PC-3 (cell line): ENCODE results near the gene CASP8AP2. TPM values are rescaled to one million over a fixed set of nuclear protein-coding genes. Genes with fewer than 3 reads are reported as not detected.

Experiments used
- ATAC-seq: fragments of 200-7000 bp; cut with Tn5 transposase; 2 replicates; pipeline ENCODE4 v1.9.1; 2020; ENCODE audit warnings: mild to moderate bottlenecking, moderate library complexity
- BruUV-seq: library from RNA; stranded (reverse); fragments of 400-500 nt; replicated peaks from 2 replicates; lab custom pipeline; 2021; lab: Mats Ljungman, UMichigan
- CTCF ChIA-PET: fragments of 300-600 bp; sonication (Branson Sonifier 250); formaldehyde crosslinking; loops from one replicate; lab custom pipeline; 2022; ENCODE audit warnings: antibody characterized with exemption; lab: Charles Lee
- POLR2A ChIA-PET: fragments of 300-600 bp; sonication (Branson Sonifier 250); formaldehyde crosslinking; loops from one replicate; lab custom pipeline; 2022; ENCODE audit warnings: antibody characterized with exemption; ENCODE audit not compliant: unreplicated experiment; lab: Charles Lee
- DNase-seq: peaks from one replicate; pipeline ENCODE4 v3.0.0-alpha.2; 2015
- H2AFZ ChIP-seq: fragments of 300-600 bp; sonication (generic); 2 replicates; pipeline ENCODE4 v1.6.0; 2016; ENCODE audit warnings: antibody characterized with exemption, low read length
- H3F3A ChIP-seq: fragments of 300-600 bp; sonication (generic); one replicate; pipeline ENCODE4 v1.6.0; 2017; ENCODE audit warnings: antibody characterized with exemption, low read length, control low read depth, mild to moderate bottlenecking; ENCODE audit not compliant: unreplicated experiment
- H3K27ac ChIP-seq: fragments of 300-600 bp; sonication (generic); 2 replicates; pipeline ENCODE4 v1.5.1; 2016; ENCODE audit warnings: mild to moderate bottlenecking, low read length
- H3K27me3 ChIP-seq: fragments of 300-600 bp; sonication (generic); 2 replicates; pipeline ENCODE4 v1.6.1; 2016; ENCODE audit warnings: low read length, mixed read lengths
- H3K36me3 ChIP-seq: fragments of 300-600 bp; sonication (generic); 2 replicates; pipeline ENCODE4 v1.6.1; 2016; ENCODE audit warnings: low read depth, mixed run types, low read length, mixed read lengths
- H3K4me1 ChIP-seq: fragments of 300-600 bp; sonication (generic); 2 replicates; pipeline ENCODE4 v1.5.1; 2016; ENCODE audit warnings: low read length; ENCODE audit not compliant: insufficient read depth
- H3K4me2 ChIP-seq: fragments of 300-600 bp; sonication (generic); 2 replicates; pipeline ENCODE4 v1.6.0; 2016; ENCODE audit warnings: low read length
- H3K4me3 ChIP-seq: fragments of 300-600 bp; sonication (generic); 2 replicates; pipeline ENCODE4 v1.5.1; 2016; ENCODE audit warnings: mild to moderate bottlenecking, low read length, mixed read lengths
- H3K79me2 ChIP-seq: fragments of 300-600 bp; sonication (generic); 2 replicates; pipeline ENCODE4 v1.6.1; 2017; ENCODE audit warnings: low read length, mixed read lengths
- H3K9ac ChIP-seq: fragments of 300-600 bp; sonication (generic); 2 replicates; pipeline ENCODE4 v1.6.0; 2016; ENCODE audit warnings: mild to moderate bottlenecking, low read length
- H3K9me2 ChIP-seq: fragments of 300-600 bp; sonication (generic); replicated peaks from 2 replicates; pipeline ENCODE4 v1.6.1; 2016; ENCODE audit warnings: mixed run types, low read length, mixed read lengths
- H3K9me3 ChIP-seq: fragments of 300-600 bp; sonication (generic); 2 replicates; pipeline ENCODE4 v1.6.1; 2016; ENCODE audit warnings: low read length, mixed read lengths
- H4K20me1 ChIP-seq: fragments of 300-600 bp; sonication (generic); 2 replicates; pipeline ENCODE4 v1.6.1; 2016; ENCODE audit warnings: low read length, mixed read lengths
- CTCF ChIP-seq: fragments of 300-600 bp; sonication (generic); conservative IDR thresholded peaks from 2 replicates; pipeline ENCODE4 v1.5.1; 2017; ENCODE audit warnings: antibody characterized with exemption, low read depth, mild to moderate bottlenecking, low read length
- EZH2 ChIP-seq: fragments of 300-600 bp; sonication (generic); IDR thresholded peaks from one replicate; pipeline ENCODE4 v1.6.1; 2017; ENCODE audit warnings: antibody characterized with exemption, mild to moderate bottlenecking, low read length; ENCODE audit not compliant: unreplicated experiment
- EZH2phosphoT487 ChIP-seq: fragments of 300-600 bp; sonication (generic); IDR thresholded peaks from 2 replicates; pipeline ENCODE4 v1.6.1; 2018; ENCODE audit warnings: mild to moderate bottlenecking, antibody characterized with exemption, low read length, borderline replicate concordance
- intact Hi-C: fragments of 100-400 bp; cut with micrococcal nuclease; formaldehyde crosslinking; loops from 2 replicates; pipeline ENCODE4 v1.9.0; 2023
- total RNA-seq: library from RNA; depleted of rRNA; stranded (reverse); fragments of >200 nt; gene quantifications from 2 replicates; pipeline ENCODE4 v1.2.3, GENCODE V29; 2014

The CASP8AP2 gene
- total RNA-seq, 1 experiment from 2014 or later, result 6.6 TPM

- no peaks in the 10 kb centered on the region for H3K9me3 ChIP-seq
- no peaks in the 10 kb centered on the region for H3K27me3 ChIP-seq
- H3K4me1 ChIP-seq, result no peaks in the 10 kb centered on the region
- TF ChIP-seq CTCF, result no peak
- no peak for TF ChIP-seq EZH2phosphoT487
- no peak for TF ChIP-seq EZH2
- H3K9ac ChIP-seq, result no peak overlapping the region
- H3K4me2 ChIP-seq, result no peak overlapping the region
- no peaks in the 10 kb centered on the region for H3K79me2 ChIP-seq
- no peaks in the 10 kb centered on the region for H3F3A ChIP-seq
- DNase-seq, result no peak
- H3K9me2 ChIP-seq, result no peaks in the 10 kb centered on the region
- H2AFZ ChIP-seq, result no peak overlapping the region
- POLR2A ChIA-PET, result no interaction called here
- ATAC-seq, result no peak
- no peak overlapping the region for H3K4me3 ChIP-seq
- no peak overlapping the region for H3K27ac ChIP-seq
- H3K36me3 ChIP-seq, result no peaks in the 10 kb centered on the region
- intact Hi-C loops, result no loop called here
- no peaks in the 10 kb centered on the region for H4K20me1 ChIP-seq
- CTCF ChIA-PET, result no interaction called here
- no TSS peak for BruUV-seq
Observed at GRCh38 chr6:89910902-89911240, 81.2 kb downstream of the CASP8AP2 start.

- no peak overlapping the region for H3K4me3 ChIP-seq
- TF ChIP-seq EZH2phosphoT487 (no peak), EZH2 (no peak), CTCF (no peak)
- intact Hi-C loops, result no loop called here
- H3K27ac ChIP-seq, result no peak overlapping the region
- DNase-seq, result no peak
- no peaks in the 10 kb centered on the region for H3K9me2 ChIP-seq
- POLR2A ChIA-PET, result no interaction called here
- no TSS peak for BruUV-seq
- H2AFZ ChIP-seq, result no peak overlapping the region
- no peaks in the 10 kb centered on the region for H3K79me2 ChIP-seq
- no peak for ATAC-seq
- no peaks in the 10 kb centered on the region for H3K9me3 ChIP-seq
- H3K4me1 ChIP-seq, result peaks cover 3% of the 10 kb centered on the region; the same call in 1 of the 2 replicates
- no peaks in the 10 kb centered on the region for H3K27me3 ChIP-seq
- CTCF ChIA-PET, result no interaction called here
- H3K36me3 ChIP-seq, result no peaks in the 10 kb centered on the region
- no peaks in the 10 kb centered on the region for H3F3A ChIP-seq
- no peak overlapping the region for H3K4me2 ChIP-seq
- no peaks in the 10 kb centered on the region for H4K20me1 ChIP-seq
- no peak overlapping the region for H3K9ac ChIP-seq
Observed at GRCh38 chr6:89916136-89916920, 86.6 kb downstream of the CASP8AP2 start.

- intact Hi-C loops, result no loop called here
- no peak overlapping the region for H2AFZ ChIP-seq
- H3K4me3 ChIP-seq, result no peak overlapping the region
- no peaks in the 10 kb centered on the region for H3K27me3 ChIP-seq
- H3K4me1 ChIP-seq, result peaks cover 9% of the 10 kb centered on the region; the same call in 1 of the 2 replicates
- no peaks in the 10 kb centered on the region for H3K9me2 ChIP-seq
- BruUV-seq, result no TSS peak
- no peaks in the 10 kb centered on the region for H3F3A ChIP-seq
- no peaks in the 10 kb centered on the region for H4K20me1 ChIP-seq
- H3K36me3 ChIP-seq, result no peaks in the 10 kb centered on the region
- no peak overlapping the region for H3K27ac ChIP-seq
- no peaks in the 10 kb centered on the region for H3K79me2 ChIP-seq
- ChIA-PET POLR2A (no interaction called here), CTCF (no interaction called here)
- ATAC-seq (no peak), DNase-seq (no peak)
- TF ChIP-seq EZH2 (no peak), CTCF (no peak)
- no peak overlapping the region for H3K4me2 ChIP-seq
- no peaks in the 10 kb centered on the region for H3K9me3 ChIP-seq
- no peak overlapping the region for H3K9ac ChIP-seq
Observed at GRCh38 chr6:89917216-89917615, 87.5 kb downstream of the CASP8AP2 start.
